ENCODE measurements around the gene F3. TPM values are rescaled to one million over a fixed set of nuclear protein-coding genes. Genes with fewer than 3 reads are reported as not detected.
A peak's percentile ranks its signal among the peaks of the same experiment; 100 is the strongest.

The F3 gene
- total and polyA plus RNA-seq, 4 donors, result 71.5 to 104 (median 85.2) TPM

- no peaks in the 10 kb centered on the region for H3K9me3 ChIP-seq (ENCODE audit: control insufficient read depth, insufficient read depth, low read length)
- H3K4me3 ChIP-seq (ENCODE audit: low read depth, low read length), result no peak overlapping the region
- peaks cover 3% of the 10 kb centered on the region for H3K36me3 ChIP-seq (ENCODE audit: control insufficient read depth, insufficient read depth, low read length)
- no peaks in the 10 kb centered on the region for H3K27me3 ChIP-seq (ENCODE audit: control insufficient read depth, insufficient read depth, low read length)
- DNase-seq (ENCODE audit: low read depth in 4 of 6, low spot score in 6 of 6), result no peak
- WGBS (ENCODE audit: insufficient coverage), result no CpG with 5 or more reads among the region's 2 CpGs
- H3K27ac ChIP-seq (ENCODE audit: low read depth, low read length), result no peak overlapping the region
- H3K4me1 ChIP-seq (ENCODE audit: control insufficient read depth, insufficient read depth, low read length), result no peaks in the 10 kb centered on the region
Measured at GRCh38 chr1:94490556-94490955, 51.0 kb downstream of the F3 start.

GRCh38 chr1:94486990-94487389 is 54.6 kb downstream of the F3 start:
- H3K36me3 ChIP-seq (ENCODE audit: control insufficient read depth, insufficient read depth, low read length), result peaks cover 3% of the 10 kb centered on the region
- H3K4me1 ChIP-seq (ENCODE audit: control insufficient read depth, insufficient read depth, low read length), result no peaks in the 10 kb centered on the region
- no peaks in the 10 kb centered on the region for H3K27me3 ChIP-seq (ENCODE audit: control insufficient read depth, insufficient read depth, low read length)
- 92% methylated on average over 2 of the region's 5 CpGs for WGBS (ENCODE audit: insufficient coverage)
- no peak overlapping the region for H3K4me3 ChIP-seq (ENCODE audit: low read depth, low read length)
- H3K27ac ChIP-seq (ENCODE audit: low read depth, low read length), result no peak overlapping the region
- DNase-seq (ENCODE audit: low read depth in 4 of 6, low spot score in 6 of 6), result no peak
- H3K9me3 ChIP-seq (ENCODE audit: control insufficient read depth, insufficient read depth, low read length), result no peaks in the 10 kb centered on the region

- no peak overlapping the region for H3K4me3 ChIP-seq (ENCODE audit: low read depth, low read length)
- no peak overlapping the region for H3K27ac ChIP-seq (ENCODE audit: low read depth, low read length)
- peaks cover 3% of the 10 kb centered on the region for H3K36me3 ChIP-seq (ENCODE audit: control insufficient read depth, insufficient read depth, low read length)
- no peaks in the 10 kb centered on the region for H3K27me3 ChIP-seq (ENCODE audit: control insufficient read depth, insufficient read depth, low read length)
- DNase-seq (ENCODE audit: low read depth in 4 of 6, low spot score in 6 of 6), result peak; percentile 21 to 86 (median 44)
- WGBS (ENCODE audit: insufficient coverage), result 4% methylated on average over 3 of the region's 4 CpGs
- H3K9me3 ChIP-seq (ENCODE audit: control insufficient read depth, insufficient read depth, low read length), result no peaks in the 10 kb centered on the region
- no peaks in the 10 kb centered on the region for H3K4me1 ChIP-seq (ENCODE audit: control insufficient read depth, insufficient read depth, low read length)
Measured at GRCh38 chr1:94481473-94481933, 60.1 kb downstream of the F3 start.

GRCh38 chr1:94479682-94480081 is 61.9 kb downstream of the F3 start:
- H3K4me1 ChIP-seq (ENCODE audit: control insufficient read depth, insufficient read depth, low read length), result no peaks in the 10 kb centered on the region
- no peaks in the 10 kb centered on the region for H3K27me3 ChIP-seq (ENCODE audit: control insufficient read depth, insufficient read depth, low read length)
- H3K4me3 ChIP-seq (ENCODE audit: low read depth, low read length), result no peak overlapping the region
- H3K27ac ChIP-seq (ENCODE audit: low read depth, low read length), result no peak overlapping the region
- DNase-seq (ENCODE audit: low read depth in 4 of 6, low spot score in 6 of 6), result no peak
- 91% methylated on average over 2 of the region's 3 CpGs for WGBS (ENCODE audit: insufficient coverage)
- H3K9me3 ChIP-seq (ENCODE audit: control insufficient read depth, insufficient read depth, low read length), result no peaks in the 10 kb centered on the region
- H3K36me3 ChIP-seq (ENCODE audit: control insufficient read depth, insufficient read depth, low read length), result peaks cover 3% of the 10 kb centered on the region

Other genes starting within 250 kb of the F3 start
- 10 to 100 TPM; 52.9 to 95.5 TPM for gene ABCD3, start 123.4 kb downstream of the F3 start, total RNA-seq
- gene ABCD3, start 123.4 kb downstream of the F3 start, polyA plus RNA-seq (ENCODE audit: insufficient read length in 2 of 2), result 10 to 100 TPM; 53.7 to 68.3 TPM

Measured in spinal cord (tissue), 10 donors.